Mammary epithelial cell (primary cell): ENCODE results near the gene GRM4.

Source experiments
- EZH2 ChIP-seq: IDR thresholded peaks from 2 replicates; pipeline ENCODE4 v1.6.1; 2012; ENCODE audit warnings: low read length, inconsistent platforms, borderline replicate concordance
- TF ChIP-seq, protein P1 (sequence below), 2 donors: IDR thresholded peaks in 1 of 2; conservative IDR thresholded peaks in 1 of 2; 2 replicates each; pipeline ENCODE4 v1.5.1; 2011 to 2012; ENCODE audit warnings: inconsistent platforms in 2 of 2, low read length in 2 of 2, mild to moderate bottlenecking in 2 of 2, control low read depth in 1 of 2, low read depth in 1 of 2; ENCODE audit not compliant: insufficient read depth in 1 of 2; ENCODE audit errors: extremely low read depth in 1 of 2

DNA sequence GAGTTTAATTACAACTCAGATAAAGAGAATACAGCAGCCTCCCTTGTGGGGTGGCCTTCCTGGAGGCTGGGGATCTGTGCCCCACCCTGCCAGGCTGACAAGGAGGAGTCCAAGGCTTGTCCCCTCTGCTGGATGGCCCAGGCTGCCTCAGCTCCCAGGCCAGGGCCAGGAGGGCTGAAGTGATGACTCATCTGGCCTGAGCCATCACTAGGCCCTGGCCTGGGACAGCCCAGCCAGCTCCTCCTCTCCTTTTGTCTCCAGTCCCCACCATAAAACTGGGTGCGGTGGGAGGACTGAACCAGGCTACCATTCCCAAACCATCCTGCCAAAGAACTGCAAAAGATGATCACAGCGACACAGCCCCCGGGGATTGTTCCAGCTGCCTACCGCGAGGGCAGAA is 15.0 kb downstream of the GRM4 start:
- TF ChIP-seq, protein P1, sequence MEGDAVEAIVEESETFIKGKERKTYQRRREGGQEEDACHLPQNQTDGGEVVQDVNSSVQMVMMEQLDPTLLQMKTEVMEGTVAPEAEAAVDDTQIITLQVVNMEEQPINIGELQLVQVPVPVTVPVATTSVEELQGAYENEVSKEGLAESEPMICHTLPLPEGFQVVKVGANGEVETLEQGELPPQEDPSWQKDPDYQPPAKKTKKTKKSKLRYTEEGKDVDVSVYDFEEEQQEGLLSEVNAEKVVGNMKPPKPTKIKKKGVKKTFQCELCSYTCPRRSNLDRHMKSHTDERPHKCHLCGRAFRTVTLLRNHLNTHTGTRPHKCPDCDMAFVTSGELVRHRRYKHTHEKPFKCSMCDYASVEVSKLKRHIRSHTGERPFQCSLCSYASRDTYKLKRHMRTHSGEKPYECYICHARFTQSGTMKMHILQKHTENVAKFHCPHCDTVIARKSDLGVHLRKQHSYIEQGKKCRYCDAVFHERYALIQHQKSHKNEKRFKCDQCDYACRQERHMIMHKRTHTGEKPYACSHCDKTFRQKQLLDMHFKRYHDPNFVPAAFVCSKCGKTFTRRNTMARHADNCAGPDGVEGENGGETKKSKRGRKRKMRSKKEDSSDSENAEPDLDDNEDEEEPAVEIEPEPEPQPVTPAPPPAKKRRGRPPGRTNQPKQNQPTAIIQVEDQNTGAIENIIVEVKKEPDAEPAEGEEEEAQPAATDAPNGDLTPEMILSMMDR (conservative IDR thresholded peaks at IDR 0.05 in 1 of 2, IDR thresholded peaks at IDR 0.05 in 1 of 2; ENCODE audit: extremely low read depth in 1 of 2, insufficient read depth in 1 of 2, low read depth in 1 of 2, low read length in 2 of 2) = no peak
- no peak for TF ChIP-seq EZH2
